Fibroblast of skin of abdomen (primary cell): ENCODE results near the gene PDZRN4.

Source experiments
- DNase-seq: peaks from one replicate; pipeline ENCODE4 v3.0.0-alpha.2; 2013

Gene PDZRN4

DNA sequence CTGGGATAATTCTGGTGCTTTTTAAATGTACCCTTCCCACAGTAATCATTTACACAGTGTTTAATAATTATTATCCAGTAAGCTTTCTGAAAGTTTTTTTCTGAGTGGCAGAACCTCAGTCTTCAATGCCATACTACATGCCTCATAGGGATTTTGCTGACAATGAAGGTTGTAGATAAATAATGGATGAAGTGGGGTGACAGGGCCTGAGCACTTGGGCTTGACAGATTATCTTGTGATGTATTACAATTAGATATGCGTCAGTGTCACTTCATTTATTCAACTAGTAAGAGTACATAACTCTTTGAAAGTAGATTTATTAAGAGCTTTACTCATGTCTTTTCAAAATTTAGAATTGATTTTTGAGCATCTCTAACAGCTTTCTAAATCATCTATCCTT, 176.1 kb downstream of the PDZRN4 start:
- DNase-seq = no peak

DNA sequence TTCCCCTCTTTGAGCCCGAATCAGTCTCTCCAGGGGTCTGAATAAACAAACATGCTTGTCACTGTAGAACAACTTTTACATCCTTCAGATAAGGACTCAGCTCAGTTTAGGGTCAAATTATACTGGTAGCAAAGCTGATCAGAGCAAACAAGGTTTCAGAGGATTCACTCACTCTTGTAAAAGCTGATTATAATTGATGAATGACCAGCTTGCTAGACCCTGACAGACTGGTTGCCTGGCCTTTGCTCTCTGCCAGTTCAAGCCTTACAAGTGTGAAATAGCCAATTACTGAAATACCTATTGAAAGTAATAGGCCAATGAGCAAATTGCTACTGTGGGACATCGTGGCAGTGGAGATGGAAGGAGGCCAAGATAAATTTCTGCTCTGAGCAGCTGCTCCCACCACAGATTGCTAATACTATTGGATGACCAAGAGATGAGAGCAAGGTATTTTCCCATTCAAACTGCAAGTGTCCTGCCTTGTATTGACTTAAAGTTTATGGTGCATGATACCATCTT, 177.6 kb downstream of the PDZRN4 start:
- no peak for DNase-seq

DNA sequence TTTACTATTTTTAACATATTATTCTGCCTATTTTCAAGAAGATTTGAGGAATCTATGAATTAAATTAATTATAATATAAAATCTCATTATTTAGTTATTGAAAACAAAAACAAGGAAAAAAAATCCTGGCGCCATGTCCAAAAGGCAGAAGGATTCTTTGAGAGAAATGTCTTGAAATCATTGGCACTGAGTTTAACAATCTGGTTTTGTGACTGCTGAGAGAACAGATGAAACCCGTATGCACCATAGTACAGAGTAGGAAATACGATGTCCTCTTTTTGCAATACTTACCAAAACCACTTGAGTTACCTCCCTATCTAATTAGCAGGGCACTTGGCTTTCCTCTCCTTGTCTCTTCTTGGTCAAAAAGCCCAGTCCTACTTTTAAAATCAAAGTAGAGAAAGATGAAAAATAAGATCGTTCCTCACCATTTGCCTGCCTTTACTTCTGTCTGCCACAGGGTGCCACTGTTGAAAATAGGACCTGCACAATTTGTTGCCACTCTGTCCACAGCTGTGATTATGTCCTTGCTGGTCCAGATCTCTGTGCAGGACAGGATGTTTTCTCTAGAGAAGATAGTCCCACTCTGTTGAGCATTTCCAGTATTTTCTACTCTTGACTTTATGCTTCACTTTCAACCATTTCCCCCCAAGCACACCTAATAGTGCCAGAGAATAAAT, 179.7 kb downstream of the PDZRN4 start:
- DNase-seq = no peak

DNA sequence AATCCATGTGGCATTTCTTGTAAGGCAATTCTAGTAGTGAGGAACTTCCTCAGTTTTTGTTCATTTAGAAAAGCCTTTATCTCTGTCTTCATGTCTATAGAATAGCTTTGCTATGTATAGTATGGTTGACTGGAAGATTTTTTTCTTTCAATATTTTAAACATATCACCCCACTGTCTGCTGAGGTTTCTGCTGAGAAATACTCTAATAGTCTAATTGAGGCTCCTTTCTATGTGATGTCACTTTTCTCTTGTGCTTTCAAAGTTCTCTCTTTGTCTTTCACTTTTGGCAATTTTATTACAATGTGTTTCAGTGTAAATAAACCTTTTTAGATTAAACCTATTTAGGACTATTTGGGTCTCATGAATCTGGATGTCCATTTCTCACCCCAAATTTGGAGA, 192.8 kb downstream of the PDZRN4 start:
- no peak for DNase-seq

DNA sequence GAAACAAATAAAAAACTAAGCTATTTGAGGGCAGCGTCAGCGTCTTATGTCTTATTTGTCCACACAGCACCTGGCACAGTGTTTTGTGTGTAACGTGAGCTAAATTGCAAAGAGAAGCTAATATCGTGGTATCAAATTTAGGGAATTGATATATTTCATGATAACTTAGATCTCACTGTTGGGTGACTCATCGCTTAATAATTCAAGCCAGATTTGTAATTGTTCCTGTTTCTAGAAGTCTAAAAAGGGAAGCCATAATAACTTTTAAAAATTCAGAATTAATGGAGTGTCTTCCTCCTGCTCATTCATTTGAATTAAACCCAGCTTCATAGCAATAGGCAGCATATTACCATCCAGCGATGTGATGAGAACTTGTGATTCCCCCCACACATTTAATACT, 214.7 kb downstream of the PDZRN4 start:
- DNase-seq = no peak

DNA sequence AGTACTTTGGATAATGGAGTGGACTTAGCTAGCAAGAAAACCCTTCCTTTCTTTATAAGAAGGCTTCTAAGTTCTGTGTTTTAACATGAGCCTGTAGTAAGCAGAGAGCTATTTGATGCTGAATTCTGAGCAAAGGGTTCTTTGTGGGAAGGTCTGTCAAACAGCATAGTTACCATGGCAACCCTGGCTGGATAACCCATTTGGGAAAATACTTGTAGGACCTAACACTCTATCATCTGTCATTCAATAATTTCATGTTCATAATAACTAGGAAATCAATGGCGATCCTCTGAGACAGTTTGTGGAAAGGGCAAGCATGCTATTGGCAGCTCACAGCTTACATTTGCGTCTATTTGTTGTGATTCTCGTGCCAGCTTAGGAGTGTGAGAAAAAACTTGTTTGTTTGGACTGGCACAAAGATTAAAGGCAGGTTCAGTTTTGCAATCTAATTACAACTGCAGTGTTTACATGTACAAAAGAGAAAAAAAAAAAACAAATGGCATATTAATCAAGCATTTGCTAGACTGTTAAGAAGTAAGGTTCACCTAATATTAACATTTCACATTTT, 219.2 kb downstream of the PDZRN4 start:
- DNase-seq = no peak

DNA sequence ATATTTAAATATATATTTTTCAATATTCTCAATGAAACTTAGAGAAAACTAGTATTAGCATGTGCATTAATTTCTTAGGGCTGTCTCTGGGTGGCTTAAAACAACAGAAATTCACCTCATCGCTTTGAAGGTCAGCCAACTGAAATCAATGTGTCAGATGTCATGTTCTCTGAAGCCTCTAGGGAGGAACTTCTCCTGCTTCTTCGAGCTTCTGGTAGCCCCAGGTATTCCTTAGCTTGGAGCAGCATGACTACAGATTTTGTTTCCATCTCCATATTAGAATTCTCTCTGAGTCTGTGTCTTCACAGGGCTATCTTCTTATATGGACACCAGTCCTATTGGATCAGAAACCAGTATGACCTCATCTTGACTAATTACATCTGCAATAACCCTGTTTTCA, 221.5 kb downstream of the PDZRN4 start:
- no peak for DNase-seq

DNA sequence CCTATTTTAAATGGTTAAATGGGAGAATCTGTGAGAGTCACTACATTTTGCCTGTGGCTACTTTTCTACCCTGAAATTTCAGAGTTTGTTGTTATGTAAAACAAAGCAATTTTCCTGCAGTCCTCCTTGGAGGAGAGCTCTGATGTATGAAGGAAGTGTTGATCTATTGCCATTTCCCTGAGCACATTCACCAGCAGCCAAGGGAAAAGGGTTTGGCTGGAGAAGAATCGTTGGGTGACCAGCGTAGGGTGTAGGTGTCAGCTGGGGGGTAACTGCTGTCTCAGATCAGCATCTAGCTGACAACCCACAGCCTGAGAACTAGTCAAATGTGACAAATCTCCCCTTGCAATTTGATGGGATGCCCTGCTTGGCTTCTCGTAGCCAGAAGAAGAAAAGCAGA, 230.5 kb downstream of the PDZRN4 start:
- no peak for DNase-seq

DNA sequence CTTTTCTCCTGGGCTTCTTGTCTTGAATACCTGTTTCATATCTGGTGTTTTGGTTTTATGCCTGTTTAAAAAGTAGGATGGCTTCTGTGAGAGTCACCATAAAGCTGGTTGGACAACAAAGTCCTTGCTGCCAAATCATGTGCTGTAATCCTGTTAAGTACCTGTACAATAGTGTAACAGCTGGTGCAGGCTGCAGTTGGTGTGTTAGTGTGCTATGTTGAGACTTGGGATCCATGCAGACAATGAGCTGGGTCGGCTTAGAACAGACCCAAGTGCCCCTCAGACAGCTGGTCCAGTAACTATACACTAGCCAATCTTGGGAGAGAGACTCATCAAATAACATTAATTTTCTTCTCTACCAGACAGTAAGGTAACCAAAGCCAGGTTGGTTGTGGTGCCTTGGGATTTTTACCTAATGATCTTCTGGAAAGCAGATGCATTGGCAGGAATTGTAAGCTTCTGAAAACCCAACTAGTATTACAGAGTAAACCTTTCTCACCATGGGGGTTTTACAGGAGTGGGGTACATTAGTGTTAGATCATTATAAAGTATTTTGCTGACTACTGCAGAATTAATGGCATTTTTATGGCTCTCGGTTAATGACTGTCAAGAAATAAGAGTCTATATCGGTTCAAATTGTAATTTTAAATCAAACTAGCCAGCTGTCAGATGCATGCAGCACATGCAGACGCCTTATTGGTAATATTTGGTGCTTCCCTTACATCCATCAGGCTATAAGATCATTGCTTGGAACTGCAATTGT, 231.2 kb downstream of the PDZRN4 start:
- DNase-seq = no peak

DNA sequence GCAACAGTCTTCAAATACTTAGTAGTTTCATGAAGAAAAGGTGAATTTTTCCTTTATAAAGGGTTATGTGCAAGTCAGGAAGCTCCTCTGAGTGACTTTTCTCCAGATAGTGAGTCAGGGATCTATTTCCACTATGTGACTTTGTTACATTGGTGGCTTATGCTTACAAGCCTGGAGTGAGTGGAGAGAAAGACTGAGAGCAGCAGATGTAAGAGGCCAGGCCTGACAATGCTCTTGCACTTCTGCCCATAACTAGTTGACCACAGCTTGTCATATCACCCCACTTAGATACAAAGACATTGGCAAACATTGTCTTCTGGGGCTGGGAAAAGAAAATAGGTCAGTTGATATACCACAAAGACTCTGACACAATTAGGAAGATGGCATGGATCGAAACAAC, 236.5 kb downstream of the PDZRN4 start:
- no peak for DNase-seq

DNA sequence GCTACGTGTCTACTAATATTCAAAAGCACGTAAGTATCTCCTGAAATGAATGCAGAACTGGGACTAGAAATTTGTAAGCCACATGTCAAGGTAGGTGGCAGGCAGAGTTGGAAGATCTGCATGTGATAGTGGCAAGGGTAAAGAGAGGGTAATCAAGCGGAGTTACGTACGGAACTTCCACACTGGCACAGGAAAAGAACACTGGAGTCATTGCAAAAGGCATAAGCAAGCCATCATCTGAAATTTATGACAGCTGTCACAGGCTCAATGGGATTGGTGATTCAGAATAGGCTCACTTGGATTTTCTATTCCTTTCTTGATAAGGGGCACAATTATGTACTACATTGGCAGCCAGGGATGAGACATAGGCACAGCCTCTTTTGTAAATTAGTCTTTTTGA, 245.3 kb downstream of the PDZRN4 start:
- DNase-seq = no peak

DNA sequence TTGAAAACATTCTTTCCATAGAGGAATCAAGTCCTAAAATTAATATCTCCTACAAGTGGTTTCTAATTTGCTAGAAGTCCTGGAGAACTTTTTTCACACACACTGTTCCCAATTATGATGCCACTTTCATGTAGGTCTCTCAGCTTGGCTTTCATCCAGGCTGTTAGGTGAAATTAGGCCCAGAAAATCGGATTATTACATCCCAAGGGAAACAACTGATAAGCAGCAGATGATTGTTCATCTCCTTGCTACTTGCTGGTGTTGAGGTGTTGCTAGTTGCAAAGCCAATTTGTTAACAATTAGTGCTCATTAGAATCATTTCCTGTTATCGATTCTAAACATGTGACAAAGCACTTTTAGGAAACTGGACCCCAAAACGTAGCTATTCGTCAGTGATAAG, 248.0 kb downstream of the PDZRN4 start:
- no peak for DNase-seq

DNA sequence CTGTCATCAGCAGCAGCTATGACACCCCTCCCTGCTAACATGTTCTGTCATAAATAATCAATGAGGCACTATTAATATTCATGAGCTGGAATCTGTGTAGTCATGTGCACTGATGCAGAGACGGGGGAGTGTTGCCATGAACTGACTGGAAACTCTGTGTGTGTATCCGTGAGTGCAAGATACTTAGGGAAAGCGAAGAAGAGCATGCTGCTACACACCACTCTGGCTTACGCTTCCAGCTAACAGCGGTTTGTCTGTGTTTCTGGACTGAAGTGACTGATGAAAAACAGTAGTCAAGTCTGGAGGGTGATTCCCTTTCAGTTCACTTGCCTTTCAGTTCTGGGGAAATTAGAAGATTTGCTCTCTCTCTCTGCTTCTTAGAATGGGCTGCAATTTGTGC, 249.4 kb downstream of the PDZRN4 start:
- DNase-seq = no peak

DNA sequence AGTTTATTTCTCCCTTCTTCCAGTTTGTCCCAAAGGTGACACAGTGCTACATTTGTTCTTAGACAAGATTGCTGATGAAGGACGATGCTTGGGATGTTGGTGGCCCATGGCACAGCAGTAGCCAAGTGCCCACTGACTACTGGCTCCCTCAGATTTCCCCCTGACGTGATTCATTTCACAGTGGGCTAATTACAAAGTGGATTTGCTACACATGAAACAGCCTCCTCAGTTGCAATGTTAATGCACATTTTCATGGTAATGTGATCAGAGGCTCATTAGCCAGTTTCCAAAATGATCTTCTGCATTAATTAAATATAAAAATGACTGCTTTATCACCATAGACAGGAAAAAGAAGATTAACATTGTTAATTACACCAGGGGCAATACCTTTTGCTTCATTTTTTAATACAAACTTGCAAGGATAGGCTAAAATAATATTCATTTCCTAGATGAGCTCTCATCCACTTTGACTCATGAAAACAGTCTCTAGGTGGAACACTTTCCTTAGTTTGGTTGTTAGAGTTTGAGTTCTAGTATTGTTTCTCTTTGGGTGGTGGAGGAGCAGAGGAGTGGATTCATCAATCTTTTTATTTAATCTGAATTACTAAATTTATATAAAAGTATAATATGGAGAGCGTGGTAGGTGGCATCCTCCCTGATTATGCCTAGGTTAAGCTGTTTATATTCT, 250.9 kb downstream of the PDZRN4 start:
- DNase-seq = no peak

DNA sequence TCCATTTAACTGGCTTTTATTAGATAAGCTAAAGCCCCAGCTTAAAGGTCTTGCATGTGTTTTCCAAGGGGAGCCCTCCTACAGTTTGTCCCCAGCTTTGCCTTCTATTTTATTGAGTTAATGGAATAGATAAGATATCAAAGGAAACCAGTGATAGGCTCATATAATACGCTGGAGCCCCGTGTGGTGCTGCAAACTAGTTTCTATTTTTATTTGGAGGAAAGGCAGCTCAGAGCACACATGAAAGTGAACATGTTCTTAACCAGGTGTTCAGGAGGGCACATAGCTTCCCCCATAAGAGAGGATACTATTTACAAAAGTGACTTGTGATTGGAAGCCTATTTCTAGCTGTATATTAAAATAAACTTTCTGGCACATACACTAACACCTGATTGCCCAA, 251.7 kb downstream of the PDZRN4 start:
- no peak for DNase-seq

DNA sequence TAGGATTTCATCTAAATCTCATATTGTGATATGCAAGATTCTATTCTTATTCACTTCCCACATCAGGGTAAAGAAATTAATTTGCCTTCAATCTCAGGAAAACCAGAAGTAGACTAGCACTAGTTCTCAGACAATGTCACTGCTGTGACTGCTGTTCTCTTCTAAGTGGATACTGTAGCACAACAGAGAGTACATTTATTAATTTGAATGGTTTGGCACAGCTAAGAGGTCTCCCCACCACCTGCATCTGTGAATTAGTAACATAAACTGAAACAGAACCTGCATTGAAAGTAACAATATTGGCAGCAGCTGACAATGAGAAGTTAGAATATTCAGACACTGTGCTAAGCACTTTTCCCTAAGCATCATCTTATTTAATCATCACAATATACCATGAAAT, 253.1 kb downstream of the PDZRN4 start:
- DNase-seq = no peak

DNA sequence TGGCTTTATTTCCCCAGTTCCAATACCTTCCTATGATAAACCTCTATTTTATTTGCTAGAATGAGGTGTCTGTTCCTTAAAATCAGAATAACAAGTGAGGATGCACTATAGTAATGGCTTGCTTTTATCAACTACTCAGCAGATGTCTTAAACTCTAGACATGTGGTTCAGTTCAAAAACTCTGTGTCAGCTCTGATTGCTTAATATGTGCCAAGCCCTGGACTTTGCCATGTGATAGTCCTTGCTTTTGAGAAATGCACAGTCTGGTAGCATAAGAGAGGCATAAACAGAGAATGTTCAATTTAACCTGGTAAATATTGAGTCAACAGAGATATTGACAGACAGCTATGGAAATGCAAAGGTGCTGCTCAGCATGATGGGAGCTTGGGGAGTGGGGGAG, 254.8 kb downstream of the PDZRN4 start:
- no peak for DNase-seq

DNA sequence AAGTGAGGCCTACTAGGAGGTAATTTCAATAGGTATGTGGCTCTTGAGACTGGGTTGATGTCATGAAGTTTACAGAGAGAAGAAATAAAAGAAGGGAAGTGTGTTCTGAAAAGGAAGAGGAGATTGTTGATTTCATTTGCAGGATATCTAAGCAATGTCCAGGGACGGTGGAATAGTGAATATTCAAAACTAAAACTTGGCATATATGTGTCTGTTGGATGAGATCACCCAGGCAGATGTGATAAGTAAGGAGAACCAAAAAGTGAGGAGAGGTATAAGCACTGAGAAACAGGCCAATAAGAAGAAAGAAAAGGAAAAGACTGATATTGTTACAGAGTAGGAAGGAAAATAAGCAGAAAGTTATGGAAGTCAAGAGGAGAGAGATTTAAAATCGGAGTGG, 255.6 kb downstream of the PDZRN4 start:
- no peak for DNase-seq

DNA sequence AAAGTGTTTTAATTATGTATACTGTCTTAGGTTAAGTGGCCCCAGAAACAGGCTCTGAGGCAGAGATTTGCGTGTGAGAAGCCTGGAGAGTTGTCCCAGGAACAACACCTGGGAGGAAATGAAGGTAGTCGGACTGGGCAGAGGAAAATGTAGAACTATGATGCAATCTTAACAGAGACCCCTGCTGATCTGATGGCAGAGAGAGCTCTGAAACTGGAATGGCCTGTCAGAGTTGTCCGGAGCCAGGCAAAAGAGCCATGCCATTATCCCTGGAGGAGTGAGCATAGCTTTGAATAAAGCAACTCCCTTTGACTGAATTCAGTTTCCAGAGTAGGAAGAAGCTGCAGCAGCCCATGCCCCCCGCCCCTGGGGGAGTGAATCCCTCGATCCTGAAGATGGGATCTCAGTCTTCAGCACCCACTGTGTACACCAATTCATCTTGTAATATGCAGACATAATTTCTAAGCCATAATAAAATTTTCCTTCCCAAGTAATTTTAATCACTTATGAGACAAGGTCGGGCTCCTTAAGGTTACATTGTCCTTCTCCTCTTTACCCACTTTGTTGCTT, 264.8 kb downstream of the PDZRN4 start:
- no peak for DNase-seq

DNA sequence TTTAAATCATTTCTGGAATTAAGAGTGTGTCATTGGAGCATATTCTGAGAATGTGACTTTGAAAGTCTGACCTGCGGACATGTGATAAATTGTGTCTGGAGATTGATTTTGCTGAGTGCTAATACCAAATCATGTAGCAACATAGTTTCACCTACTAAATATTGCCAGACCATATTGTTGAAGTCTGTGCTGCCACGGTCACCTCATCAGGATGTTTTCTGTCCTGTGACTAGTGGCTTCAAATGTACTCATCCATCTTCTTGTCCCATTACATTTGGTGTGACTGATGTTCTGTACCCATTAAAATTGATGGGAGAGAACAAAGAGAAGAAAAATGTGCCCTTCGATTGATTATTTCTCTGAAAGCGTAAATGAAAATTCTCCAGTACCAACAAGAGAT, 265.3 kb downstream of the PDZRN4 start:
- no peak for DNase-seq

DNA sequence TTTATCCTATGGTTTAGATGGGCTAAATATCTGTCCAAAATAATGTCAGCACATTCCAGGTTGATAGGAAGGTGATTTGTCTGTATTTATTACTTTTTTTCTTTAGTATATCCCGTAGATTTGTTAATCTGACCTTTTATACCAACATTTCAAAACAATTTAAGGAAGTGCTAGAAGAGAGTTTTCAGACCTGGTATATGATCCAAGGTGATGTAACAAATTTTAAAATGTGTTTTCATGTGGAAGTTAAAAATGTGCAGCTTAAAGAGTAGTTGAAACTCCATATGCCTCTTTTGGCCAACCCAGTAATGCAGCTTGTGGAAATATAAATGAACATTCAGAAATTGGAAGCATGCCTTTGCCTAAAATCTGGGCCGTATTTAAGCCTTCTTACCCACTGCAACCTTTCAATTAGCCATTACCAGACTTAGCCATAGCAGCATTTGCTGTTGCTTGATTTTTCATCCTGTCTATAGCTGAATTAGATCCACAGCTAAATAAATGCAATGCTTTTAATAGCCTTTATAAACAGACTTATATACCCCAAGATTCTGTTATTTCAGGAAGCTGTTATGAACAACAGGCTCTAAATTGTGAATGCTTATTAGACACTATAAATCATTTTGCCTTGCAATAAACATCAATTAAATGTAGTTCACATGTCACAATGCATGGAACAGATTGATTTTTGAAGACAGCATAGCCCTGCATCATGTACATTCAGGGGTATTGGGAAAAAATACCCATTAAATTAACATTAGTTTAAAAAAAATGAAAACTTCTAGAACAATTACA, 271.2 kb downstream of the PDZRN4 start:
- DNase-seq = no peak

DNA sequence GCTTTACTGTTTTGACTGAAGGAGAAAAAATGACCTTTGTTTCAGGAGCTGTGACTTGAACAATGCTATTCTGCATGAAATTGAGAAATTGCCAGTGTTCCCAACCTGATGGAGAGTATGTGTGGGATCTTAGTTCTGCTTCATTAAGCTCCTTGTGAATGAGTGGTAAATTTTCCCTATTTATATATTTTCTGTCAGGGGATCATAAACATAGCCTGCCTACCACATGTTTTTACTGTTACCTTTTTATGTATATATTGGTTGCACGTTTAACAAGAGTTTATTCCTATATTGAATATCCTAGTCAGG, 271.7 kb downstream of the PDZRN4 start:
- no peak for DNase-seq
